A549 treated with ZK216348 at 1 μM for 4 hours (cell line): ENCODE data around the gene SGK1. TPM values are rescaled to one million over a fixed set of nuclear protein-coding genes. Genes with fewer than 3 reads are reported as not detected.

Experiments used
- total RNA-seq: library from RNA; stranded (reverse); fragments of 200-300 nt; extraction: Qiagen RNA extraction; gene quantifications from 5 replicates; pipeline ENCODE4 v1.2.3, GENCODE V29; 2022; ENCODE audit warnings: low read depth

The SGK1 gene
- total RNA-seq = 40.8 to 66.4 TPM (median 51.0 TPM) in 5 replicates

GRCh38 chr6:134317471-134318131, at the start of gene SGK1:
Gene SGK1 (minus strand): TSS chr6:134318112. CDS start chr6:134317460, 652 bp downstream.

